ENCODE results near the gene ERC1. TPM values are rescaled to one million over a fixed set of nuclear protein-coding genes. Genes with fewer than 3 reads are reported as not detected.

The ERC1 gene
- total and polyA plus RNA-seq, 2 donors (not counting 3 experiments of a cell fraction or from before 2014, with no cell fraction given): 11.7 to 66.1 TPM

GRCh38 chr12:1108276-1108675 is 117.3 kb downstream of the ERC1 start:
- intact Hi-C loops (cut with micrococcal nuclease): no loop called here
- CTCF ChIA-PET: interaction anchor here (1.6 to 2.8 kb wide), 3 partner anchors 9 to 475 kb away, joined by 5 to 19 read pairs (median 14); no protein-coding TSS in a partner anchor
- no peak for TF ChIP-seq CTCF (IDR thresholded peaks at IDR 0.05; ENCODE audit: extremely low read depth in 1 of 2, insufficient read depth in 1 of 2, low read depth in 1 of 2, low read length in 2 of 2)
- no peak for TF ChIP-seq FOS (IDR thresholded peaks at IDR 0.05; ENCODE audit: borderline replicate concordance, insufficient read depth, low read length)
- TF ChIP-seq GATA2 (IDR thresholded peaks at IDR 0.05; ENCODE audit: insufficient read depth, insufficient read length, low read depth, low read length): no peak
- no peak for TF ChIP-seq POLR2AphosphoS5 (IDR thresholded peaks at IDR 0.05; ENCODE audit: insufficient read depth, low read depth, low read length)
- no peak for TF ChIP-seq POLR2A (IDR thresholded peaks at IDR 0.05; ENCODE audit: low read depth, low read length)
- no peak for TF ChIP-seq MAX (IDR thresholded peaks at IDR 0.05; ENCODE audit: insufficient read depth, insufficient read length)
- POLR2A ChIA-PET: no interaction called here
- no peak overlapping the region for H2AFZ ChIP-seq (ENCODE audit: low read depth, low read length)
- H3K4me1 ChIP-seq (ENCODE audit: control insufficient read depth, extremely low read depth, insufficient read depth, low read length): no peaks in the 10 kb centered on the region
- no peaks in the 10 kb centered on the region for H3K9me1 ChIP-seq (replicated peaks; ENCODE audit: control insufficient read depth, extremely low read depth, insufficient read depth, low read length)
- no peaks in the 10 kb centered on the region for H3K79me2 ChIP-seq (ENCODE audit: control insufficient read depth, insufficient read depth, low read length)
- no peaks in the 10 kb centered on the region for H3K27me3 ChIP-seq (ENCODE audit: control insufficient read depth in 2 of 2, insufficient read depth in 2 of 2, low read length in 2 of 2)
- BruUV-seq (replicated peaks): no TSS peak
- no peak overlapping the region for H3K4me3 ChIP-seq (replicated peaks in 1 of 3; ENCODE audit: insufficient read depth in 1 of 3, low read depth in 1 of 3, low read length in 3 of 3)
- H3K27ac ChIP-seq (ENCODE audit: insufficient read depth, low read depth, low read length): no peak overlapping the region
- no peak overlapping the region for H3K4me2 ChIP-seq (ENCODE audit: insufficient read depth, low read length)
- no peak overlapping the region for H3K9ac ChIP-seq (replicated peaks; ENCODE audit: extremely low read depth, insufficient read depth, low read length)
- dilution Hi-C loops (cut with MboI; ENCODE audit: extremely low pct_ligation_motif_present, low sequenced_read_pairs): loop anchor here (25.0 kb wide), 1 partner anchor 454 kb away; no protein-coding TSS in a partner anchor
- no peaks in the 10 kb centered on the region for H4K20me1 ChIP-seq (replicated peaks; ENCODE audit: control insufficient read depth, extremely low read depth, insufficient read depth, low read length)
- peaks cover 0 to 7% of the 10 kb centered on the region in 2 experiments for H3K36me3 ChIP-seq (ENCODE audit: control insufficient read depth in 2 of 2, extremely low read depth in 1 of 2, insufficient read depth in 2 of 2, low read length in 2 of 2)
- no peaks in the 10 kb centered on the region for H3K9me3 ChIP-seq (replicated peaks; ENCODE audit: control insufficient read depth, insufficient read depth, low read length)
- DNase-seq (ENCODE audit: low read depth, low spot score) (no peak), FAIRE-seq (no peak)
